Ramos (cell line): Measurements from ENCODE around the gene FCN2.

Source experiments
- in situ Hi-C: fragments of 300-500 bp; cut with MboI; formaldehyde crosslinking; loops from one replicate; pipeline ENCODE4 v1.14.3; 2022; ENCODE audit warnings: low sequenced_read_pairs; ENCODE audit not compliant: unreplicated experiment

The FCN2 gene

DNA sequence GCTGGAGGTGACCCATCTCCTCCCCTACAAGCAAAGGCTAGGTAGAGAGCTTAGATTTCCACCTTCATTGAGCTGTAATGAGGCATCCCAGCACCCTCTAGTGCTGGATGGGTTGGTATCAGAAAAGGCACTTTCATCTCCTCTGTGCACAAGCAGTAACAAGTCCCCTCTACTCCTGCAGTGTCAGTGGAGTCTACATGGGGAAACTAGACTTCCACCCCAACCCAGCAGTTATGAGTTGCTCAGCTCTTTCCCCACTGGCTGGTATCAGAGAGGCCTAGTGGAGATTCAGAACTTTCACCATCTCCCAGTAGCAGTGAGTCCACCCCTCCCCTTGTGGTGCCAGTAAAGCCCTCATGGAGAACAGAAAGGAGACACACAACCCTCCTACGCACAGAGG lies 19.2 kb downstream of the FCN2 start:
- in situ Hi-C loops: no loop called here

DNA sequence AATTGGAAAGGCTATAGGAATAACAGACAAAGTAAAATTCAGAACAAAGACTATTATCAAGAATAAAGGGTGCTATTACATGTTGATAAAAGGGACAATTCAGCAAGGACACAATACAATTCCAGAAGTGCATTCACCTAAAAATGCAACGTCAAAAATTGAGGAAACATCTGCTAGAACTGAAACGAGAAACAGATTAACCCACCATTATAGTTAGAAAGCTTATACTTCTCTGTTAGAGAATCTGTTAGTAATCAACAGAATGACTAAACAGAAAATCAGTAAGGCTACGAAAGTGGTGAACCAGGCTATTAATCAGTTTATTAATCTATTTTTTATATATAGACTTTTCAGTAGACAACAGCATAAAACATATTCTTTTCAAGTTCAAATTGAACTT lies 22.3 kb downstream of the FCN2 start:
- in situ Hi-C loops: no loop called here

DNA sequence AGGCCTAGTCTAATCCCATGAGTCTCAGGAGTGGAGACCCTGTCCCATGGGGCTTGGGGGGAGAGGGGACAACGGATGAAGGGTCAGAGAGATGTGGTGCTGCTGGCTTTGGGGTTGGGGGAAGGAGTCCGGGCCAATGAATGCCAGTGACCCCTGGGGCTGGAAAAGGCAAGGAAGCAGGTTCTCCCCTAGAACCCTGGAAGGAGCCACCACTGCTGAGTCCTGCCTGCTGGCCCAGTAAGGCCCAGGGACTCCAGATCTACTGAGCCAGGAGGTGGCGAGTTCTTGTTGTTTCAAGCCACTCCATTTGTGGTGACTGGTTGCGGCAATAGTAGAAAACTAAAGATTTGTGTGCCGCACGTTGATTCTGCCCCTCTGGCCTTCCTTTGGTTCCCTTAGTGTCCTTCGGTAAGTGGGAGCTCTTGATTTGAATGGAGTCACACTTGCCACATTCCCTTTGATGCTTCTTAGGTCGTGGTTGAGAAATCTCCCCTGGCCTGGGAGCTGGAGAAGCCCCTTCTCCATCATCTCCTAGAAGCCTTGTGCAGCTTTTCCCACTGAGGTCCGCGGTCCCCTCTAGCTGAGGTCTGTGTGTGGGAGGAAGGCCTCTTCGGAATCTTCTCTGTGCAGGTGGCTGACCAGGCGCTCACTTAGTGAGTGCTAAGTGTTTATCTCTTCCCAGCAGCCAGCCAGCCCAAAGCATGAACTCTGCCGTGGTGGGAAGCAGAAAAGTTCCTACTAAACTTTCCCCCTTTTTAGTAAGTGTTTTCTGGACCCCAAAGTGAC lies 28.1 kb downstream of the FCN2 start:
- in situ Hi-C loops: no loop called here

DNA sequence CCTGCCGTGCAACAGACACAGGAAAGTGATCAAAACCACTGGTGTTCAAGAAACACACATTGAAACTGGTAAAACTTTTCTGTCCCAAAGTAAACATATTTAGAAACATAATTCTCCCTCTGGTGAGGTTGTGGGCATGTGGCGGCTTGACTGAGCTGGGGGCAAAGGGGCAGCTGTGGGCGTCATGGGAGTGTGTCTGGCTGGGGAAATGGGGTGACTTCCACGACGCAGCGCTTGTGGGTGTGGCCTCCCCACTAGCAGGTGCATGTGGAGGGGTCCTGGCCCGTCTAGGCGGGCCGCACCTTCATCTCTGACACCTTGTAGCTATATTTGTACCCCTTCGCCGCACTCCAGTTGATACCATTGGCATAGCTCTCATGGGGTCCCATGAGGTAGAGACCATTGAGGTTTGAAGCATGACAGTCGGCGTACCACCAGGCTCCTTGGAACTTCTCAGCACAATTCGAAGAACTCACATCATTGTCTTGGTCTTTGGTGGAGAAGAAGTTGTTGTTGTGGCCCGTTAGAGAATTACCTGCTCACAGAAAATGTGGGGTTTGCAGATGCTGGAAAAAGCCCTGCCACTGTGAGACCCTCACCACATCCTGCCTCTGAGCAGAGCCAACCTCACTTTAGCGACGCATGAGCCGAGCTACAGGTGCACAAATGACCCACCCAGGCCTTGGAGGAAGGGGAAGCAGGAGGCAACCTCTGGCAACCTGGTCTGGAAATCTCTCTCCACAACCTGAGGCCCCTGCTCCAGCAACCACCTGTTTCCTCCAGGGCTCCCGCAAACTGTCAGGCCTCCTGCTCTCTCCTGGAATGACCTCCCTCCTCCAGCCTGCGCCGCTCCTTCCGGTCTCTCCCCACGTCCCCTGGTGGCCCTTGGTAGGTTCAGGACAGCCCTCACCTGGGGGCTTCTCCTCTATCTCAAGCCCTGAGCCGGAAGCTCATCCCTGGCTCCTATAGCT lies 29.2 kb downstream of the FCN2 start:
- in situ Hi-C loops: no loop called here

DNA sequence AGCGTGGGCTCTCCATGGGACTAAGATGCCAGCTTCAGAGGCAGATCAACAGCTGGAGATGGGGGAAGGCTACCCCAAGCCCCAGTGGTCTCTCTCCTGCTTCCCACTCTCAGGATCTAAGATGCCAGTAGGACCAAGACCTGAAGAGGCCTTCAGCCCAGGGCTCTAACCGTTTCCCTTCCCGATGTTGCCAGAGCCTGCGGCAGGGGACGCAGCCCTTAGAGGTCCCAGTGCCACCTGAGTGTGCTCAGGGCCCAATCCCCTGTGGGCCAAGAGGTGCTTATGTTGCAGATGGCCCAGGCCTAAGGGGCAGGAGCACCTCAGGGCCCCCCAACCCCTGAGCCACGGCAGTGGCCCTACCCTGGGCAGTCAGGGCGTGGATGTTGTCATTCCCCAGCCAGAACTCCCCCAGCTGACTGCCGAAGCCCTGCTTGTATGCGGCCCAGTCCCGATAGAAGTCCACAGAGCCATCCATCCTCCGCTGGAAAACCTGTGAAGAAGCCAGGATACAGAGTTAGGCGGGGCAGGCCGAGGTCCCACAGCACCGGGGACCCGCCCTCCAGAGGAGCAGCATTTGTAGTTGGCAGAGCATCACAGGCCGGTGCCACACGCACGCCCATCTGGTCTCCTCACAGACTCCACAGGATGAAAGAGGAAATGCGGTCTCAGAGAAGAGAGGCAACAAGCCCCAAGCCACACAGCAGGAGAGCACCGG lies 31.7 kb downstream of the FCN2 start:
- in situ Hi-C loops: no loop called here

DNA sequence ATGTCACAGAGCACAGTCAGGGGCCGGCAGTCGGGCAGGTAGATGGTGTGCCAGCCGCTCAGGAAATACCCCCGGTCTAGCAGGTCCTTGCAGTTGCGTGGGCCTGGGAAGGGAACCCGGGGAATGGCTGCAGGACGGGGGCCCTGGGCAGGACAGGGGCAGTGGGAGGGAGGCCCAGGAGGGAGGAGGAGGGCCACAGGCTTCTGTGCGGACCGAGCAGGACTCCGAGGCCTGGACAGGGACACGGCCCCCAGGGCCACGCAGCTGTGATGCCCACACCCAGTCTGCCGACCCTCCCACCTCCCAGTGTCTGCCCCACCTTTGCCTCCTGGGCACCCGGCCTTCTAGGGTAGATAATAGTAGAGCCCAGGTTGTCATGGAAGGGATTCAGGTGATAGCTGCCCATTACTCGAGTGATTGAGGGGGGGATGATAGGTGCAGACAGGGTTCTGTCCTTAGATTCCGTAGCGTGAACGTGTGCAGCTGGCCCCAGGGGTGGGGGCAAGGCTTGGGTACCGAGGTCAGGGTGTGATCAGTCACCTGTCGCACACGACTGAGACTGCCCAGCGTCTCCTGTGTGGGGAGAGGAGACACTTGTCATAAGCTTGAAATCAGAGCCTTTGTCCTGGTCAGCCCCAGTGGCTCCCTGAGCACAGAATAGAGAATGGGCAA lies 32.6 kb downstream of the FCN2 start:
- in situ Hi-C loops: no loop called here

DNA sequence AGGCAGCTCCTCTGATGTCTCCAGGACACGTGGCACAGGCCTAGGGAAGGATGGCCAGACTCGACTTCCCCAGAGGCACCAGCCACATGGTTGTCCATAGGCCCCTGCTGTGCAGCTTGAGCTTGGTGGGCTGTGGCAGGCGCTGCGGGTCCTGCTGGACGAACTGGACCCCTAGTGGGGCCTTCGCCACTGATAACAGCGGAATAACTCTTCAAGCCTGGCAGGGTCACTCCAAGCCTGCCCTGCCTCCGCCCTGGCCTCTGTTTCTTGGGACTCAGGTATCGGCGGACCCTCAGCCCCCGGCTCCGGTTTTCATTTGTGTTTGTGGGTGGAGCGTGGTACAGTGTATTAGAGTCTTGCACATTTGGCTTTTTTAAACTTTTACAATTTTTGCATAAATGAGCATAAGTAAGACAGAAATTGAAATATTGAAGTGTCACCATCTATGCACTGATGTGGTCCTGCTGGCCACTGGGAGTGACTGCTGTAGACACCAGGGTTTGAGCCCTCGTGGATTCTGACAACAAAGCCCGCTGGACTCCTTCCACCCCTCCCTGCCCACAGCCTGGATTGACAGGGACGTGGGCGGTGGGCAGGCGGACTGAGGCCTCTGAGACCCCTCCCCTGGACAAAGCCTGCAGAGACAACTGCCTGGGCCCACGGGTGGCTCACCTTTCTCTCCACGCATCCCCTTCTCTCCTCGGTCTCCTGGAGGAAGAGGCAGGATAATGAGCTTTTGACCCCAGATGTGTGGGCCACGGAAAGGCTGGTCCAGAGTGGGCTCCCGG lies 33.3 kb downstream of the FCN2 start:
- in situ Hi-C loops: no loop called here

DNA sequence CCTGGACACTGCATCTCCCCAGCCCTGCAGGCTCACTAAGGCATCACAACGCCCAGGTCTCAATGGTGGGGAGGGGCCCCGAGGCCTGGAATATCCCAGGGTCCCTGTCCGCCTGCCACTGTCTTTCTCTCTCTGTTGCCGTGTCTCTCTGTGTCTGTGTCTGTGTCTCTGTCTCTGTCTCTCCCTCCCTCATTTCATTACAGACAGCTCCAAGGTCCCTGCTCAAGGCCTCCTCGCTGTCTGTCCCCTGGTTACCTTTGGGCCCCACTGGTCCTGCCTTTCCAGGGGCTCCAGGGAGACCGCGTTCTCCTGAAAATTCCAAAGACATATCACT lies 33.9 kb downstream of the FCN2 start:
- in situ Hi-C loops: no loop called here

DNA sequence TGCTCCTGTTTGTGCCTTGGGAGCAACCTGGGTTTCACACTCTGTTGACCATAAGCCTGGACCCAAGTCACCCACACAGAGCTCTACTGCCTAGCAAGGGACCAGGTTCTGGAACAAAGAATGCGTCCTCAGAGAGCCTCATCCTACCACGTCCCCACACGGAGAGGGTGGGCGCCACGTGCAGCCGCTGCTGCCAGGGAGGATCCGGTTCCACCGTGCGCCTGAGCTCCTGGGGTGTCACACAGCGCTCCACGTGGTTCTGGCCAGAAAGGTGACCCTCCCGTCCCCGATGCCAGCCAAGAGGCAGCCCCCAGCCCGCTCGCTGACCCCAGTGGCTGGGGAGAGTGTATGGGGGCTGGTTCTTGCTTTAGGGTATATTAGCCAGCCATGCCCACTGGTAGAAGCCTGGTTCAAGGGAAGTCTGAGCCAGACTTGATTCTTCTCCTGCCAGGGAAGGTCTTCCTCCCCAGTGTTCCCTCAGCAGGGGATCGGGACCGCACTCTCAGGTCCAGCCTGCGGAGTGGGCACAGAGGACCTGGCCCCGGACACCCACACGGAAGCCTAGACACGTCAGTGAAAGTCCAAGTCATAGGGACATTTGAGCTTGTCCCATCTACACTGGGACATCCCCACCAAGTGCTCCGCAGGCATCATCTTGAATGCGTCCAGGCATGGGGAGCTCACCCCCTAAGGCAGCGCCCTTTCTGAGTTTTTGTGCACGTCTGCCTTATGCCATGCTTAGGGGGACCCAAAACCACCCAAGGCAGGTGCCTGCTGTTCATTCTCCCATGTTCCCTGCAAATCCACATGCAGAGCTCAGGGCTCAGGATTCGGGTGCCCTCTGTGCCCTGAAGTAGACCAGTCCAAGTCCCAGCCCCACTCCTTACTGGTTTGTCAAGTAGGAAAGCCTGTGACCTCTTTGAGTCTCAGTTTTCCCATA lies 34.7 kb downstream of the FCN2 start:
- in situ Hi-C loops: no loop called here

DNA sequence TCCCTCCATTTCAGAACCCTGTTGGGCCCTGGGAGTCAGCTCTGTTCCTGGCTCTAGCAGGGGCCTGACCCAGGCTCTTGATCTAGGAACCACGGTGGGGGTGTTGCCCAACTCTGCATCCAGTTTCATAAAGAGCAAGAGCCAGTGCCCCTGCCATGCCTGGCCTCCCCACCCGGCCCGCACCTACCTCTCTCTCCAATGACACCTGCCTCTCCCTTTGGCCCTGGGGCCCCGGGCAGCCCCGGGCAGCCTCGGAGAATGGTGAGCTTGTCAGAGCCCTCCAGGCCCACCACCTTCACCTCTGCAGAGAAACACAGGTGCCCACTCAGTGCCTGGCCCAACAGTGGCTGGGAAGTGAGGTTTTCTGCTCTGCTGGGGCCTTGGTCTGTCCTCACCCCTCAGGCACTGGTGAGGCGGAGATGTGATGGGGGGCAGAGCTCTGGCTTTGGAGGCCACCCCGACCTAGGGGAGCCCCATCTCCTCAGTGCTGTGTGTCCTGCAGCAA lies 35.6 kb downstream of the FCN2 start:
- in situ Hi-C loops: no loop called here

DNA sequence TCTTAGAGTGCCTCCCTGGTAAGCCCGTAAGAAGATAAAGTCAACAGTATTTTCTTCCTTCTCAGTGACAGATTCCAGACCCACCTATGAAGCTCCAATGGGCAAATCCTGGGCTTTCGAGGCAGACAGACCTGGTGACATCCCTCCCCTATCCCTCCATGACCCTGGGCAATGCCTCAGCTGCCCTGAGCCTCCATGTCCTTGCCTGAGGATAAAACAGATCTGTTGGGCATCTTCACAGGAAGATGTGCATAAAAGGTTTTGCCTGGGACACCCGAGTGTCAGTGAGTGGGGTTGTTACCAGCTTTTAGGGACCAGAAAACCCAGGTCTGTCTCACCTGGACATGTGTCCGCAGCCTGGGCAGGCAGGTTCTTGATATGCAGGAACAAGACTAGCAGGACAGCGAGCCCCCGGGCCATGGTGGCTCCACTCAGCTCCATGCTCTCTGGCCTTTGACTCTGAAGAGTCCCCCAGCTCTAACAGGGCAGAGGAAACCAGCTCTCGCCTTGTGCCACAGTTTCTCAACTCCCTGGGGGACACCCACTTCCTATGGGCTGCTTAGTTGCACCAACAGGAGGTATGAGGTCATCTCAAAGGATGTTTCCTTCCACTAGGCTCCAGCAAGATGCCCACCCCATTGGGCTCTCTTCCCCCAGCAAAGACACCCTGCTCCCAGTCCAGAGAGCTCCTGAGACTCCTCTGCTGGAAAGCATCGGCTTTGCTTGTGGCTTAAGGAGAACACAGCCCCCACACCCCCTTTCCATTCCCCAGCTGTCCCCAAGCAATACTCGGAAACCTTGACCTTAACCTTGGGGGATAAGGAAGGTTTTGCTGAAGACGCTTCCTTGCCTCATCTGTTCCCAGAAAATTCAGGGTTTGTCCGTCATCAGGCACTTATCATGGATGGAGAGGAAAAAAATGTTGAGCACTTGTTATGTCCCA lies 37.1 kb downstream of the FCN2 start, which contains the start of gene FCN1:
TSS of gene FCN1 (minus strand) at position 482 of the 943 bp plus-strand sequence. CDS start at position 441, 41 bp downstream.
- in situ Hi-C loops: no loop called here

DNA sequence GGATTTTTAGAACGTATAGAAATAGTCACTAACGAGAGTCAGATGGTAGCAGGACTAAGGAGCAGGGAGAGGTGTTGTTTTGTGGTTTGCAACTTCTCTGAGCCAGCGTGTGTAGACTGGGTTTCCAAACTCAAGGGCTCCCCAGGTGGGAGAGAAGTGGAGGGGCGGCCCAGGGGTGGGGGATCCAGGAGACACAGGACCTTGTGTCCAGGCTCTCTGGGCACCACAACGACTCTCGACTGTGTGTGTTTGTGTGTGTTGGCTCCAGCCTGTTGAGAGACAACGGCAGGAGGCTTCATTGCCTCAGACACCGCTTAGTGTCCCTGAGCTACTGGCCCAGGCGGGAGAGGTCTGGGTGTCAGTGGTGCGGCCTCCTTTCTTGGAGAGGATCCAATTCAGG lies 38.0 kb downstream of the FCN2 start:
- in situ Hi-C loops: no loop called here

DNA sequence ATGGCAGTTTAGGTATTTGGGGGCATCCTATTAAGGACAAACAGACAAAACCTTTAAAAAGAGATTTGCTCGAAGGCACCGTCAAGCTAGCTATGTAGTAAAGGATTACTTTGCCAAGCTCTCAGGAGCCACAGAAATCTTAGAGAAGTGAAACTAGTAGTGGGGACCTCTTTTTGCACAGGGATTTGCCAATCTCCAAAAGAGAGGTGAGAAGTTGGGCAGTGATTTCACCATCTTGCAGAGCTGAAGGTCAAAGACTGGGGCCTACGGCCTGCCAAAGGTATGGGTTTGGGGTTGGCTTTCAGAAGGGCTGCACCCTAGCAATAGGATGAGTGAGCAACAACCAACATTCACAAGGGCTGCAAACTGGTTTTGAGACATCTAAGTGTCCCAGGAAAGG lies 38.7 kb downstream of the FCN2 start:
- in situ Hi-C loops: no loop called here

DNA sequence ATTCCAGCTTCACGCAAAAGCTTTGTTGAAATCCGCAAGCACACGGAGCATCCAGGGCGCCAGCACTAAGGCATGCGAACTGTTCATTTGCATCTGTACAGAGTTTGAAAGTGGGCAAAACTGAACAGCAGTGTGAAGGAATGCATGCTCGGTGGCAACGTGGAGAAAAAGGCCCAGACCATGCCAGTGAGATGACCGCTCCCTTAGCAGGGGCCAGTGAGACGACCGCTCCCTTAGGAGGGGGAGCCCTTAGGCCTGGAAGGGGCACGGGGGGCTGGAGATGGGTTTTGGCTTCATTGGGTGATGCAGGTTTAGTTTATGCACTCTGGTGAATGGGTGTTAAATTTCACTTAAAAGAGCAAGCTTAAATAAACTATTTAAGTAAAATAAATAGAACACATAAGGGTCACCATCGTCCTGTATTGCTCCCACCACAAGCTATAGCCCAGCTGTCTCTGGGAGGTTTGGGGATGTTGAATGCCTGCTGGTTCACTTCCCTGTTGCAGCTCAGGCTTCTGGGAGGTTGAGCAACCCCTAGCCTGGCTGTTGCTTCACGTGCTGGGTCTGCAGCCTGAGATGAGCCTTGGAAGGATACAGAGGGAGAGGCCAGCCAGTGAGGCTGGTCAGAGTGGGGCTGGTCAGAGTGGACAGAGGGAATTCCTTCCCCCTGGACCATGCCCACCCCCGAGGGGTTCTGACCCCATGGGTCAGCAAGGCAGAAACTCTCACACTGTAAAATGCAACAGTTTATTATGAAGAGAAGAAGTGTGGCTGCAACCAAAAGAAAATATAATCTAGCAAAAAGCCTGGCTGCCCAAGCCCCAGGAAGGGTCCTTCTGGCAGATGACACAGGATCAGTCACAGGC lies 41.7 kb downstream of the FCN2 start:
- in situ Hi-C loops: no loop called here

DNA sequence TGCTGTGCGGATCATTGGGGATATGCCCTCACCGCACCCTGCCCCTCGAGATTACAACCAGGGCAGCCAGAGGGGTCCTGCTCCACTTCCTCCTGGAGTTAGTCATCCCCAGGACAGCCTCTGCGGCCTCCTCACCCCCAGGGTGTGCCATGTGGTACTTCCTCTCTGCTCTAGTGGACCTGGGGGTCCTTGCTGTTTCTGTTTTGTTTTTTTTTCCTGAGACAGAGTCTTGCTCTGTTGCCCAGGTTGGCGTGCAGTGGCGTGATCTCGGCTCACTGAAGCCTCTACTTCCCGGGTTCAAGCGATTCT lies 42.3 kb downstream of the FCN2 start:
- in situ Hi-C loops: no loop called here

DNA sequence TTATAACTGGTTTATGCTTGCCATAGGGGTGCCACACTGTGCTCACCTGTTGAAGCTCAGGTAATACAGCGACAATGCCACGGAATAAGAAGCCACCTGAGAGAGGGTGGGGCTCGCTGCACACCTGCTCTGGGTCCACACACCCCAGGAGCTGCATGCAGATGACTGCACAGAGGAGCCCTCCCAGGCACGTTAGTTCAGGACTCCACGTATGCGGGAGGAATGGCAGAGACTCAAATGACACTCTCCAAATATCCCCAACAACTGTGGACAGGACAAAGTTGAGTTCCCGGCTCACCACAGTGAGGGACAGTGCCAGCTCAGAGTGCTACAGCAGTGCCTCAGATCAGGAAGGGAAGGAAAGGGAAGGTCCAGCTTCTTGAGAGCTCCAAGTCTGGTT lies 42.9 kb downstream of the FCN2 start:
- in situ Hi-C loops: no loop called here
